ENCODE data around the gene DOK6. TPM values are rescaled to one million over a fixed set of nuclear protein-coding genes. Genes with fewer than 3 reads are reported as not detected.
"Not testable (repeated sequence)": the region's sequence is repeated elsewhere in the genome, so short reads cannot be mapped to it uniquely, and the experiment has no call there.

The DOK6 gene
- total and polyA plus RNA-seq, 12 donors = 0.37 to 12.5 (median 4.6) TPM

DNA sequence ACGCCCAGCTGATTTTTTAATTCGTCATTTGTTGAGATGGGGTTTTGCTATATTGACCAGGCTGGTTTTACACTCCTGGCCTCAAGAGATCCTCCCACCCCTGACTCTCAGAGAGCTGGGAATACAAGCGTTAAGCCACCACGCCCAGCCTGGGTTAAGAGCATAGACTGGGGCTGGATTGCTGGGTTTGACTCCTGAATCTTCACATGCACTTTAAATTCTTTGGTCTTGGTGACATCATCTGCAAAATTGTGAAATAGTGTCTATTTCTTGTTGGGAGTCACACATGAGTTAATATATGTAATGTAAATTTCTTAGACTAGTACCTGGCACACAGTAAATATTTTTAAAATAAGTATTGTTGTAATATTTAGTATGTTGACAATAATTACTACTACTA is 257.4 kb downstream of the DOK6 start:
- WGBS, 2 donors = 97 to 98% methylated on average over 4 of the region's 4 CpGs
- Histone ChIP-seq H3K4me1 (peaks cover 0 to 13% (median 7%) of the 10 kb centered on the region in 9 donors), H3K27ac (no peak overlapping the region), H3K27me3 (no peaks in the 10 kb centered on the region), H3K9me3 (no peaks in the 10 kb centered on the region), H3K36me3 (no peaks in the 10 kb centered on the region), H3K4me3 (no peak overlapping the region)
- no peak for ATAC-seq
- intact Hi-C loops (cut with DNase I) = no loop called here
- no peak for TF ChIP-seq CTCF (IDR thresholded peaks at IDR 0.05)
- no peak for DNase-seq

GRCh38 chr18:69658685-69659084 is 258.0 kb downstream of the DOK6 start:
- DNase-seq (no peak), ATAC-seq (no peak)
- Histone ChIP-seq H3K27ac (no peak overlapping the region), H3K9me3 (no peaks in the 10 kb centered on the region), H3K27me3 (no peaks in the 10 kb centered on the region), H3K36me3 (no peaks in the 10 kb centered on the region), H3K4me3 (no peak overlapping the region), H3K4me1 (peaks cover 0 to 18% (median 7%) of the 10 kb centered on the region in 9 donors)
- TF ChIP-seq CTCF (IDR thresholded peaks at IDR 0.05) = no peak
- WGBS, 2 donors = 62 to 91% methylated on average over 2 of the region's 2 CpGs
- intact Hi-C loops (cut with DNase I) = no loop called here

GRCh38 chr18:69659142-69659651 is 258.5 kb downstream of the DOK6 start:
- no peak for DNase-seq
- Histone ChIP-seq H3K27me3 (no peaks in the 10 kb centered on the region), H3K9me3 (no peaks in the 10 kb centered on the region), H3K4me3 (no peak overlapping the region), H3K27ac (no peak overlapping the region), H3K4me1 (peaks cover 0 to 18% (median 7%) of the 10 kb centered on the region in 9 donors), H3K36me3 (no peaks in the 10 kb centered on the region)
- WGBS, 2 donors = 10 to 21% methylated on average over 6 of the region's 6 CpGs
- ATAC-seq = peak in 1 of 8 donors; percentile 48
- intact Hi-C loops (cut with DNase I) = no loop called here
- no peak for TF ChIP-seq CTCF (IDR thresholded peaks at IDR 0.05)

- not testable (repeated sequence) for H3K9me3 ChIP-seq, H3K4me3 ChIP-seq, DNase-seq, H3K27ac ChIP-seq, ATAC-seq, H3K36me3 ChIP-seq, H3K27me3 ChIP-seq
- 87 to 88% methylated on average over 5 of the region's 5 CpGs for WGBS, 2 donors
- intact Hi-C loops (cut with DNase I) = loop anchor here in 1 of 10 donors (10.0 kb wide), 1 partner anchor 63 kb away; no protein-coding TSS in a partner anchor
- peaks cover 0 to 18% (median 7%) of the 10 kb centered on the region in 9 donors for H3K4me1 ChIP-seq
These were observed 261.4 kb downstream of the DOK6 start for GRCh38 chr18:69662090-69662489.

DNA sequence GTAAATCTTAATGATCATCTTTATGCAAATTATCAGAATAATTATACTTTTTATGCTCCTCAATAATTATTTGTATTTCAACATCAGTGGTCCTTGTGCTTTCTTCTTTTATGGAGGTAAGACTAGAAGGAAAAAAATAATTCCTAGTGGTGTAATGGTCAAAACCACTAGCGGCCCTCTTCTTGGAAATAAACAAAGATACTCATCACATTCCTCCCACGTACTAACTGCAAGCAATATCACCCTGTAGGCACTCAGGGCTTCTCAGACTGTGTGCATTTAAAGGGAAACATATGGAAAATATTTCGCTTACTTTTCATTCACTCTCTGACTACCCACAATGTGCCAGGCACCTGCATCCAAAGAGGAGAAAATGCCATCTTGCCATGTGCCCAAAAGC is 263.7 kb downstream of the DOK6 start:
- Histone ChIP-seq H3K4me1 (peaks cover 0 to 18% (median 1%) of the 10 kb centered on the region in 9 donors), H3K36me3 (no peaks in the 10 kb centered on the region), H3K27ac (no peak overlapping the region), H3K27me3 (no peaks in the 10 kb centered on the region), H3K9me3 (no peaks in the 10 kb centered on the region), H3K4me3 (no peak overlapping the region)
- no peak for ATAC-seq
- intact Hi-C loops (cut with DNase I) = loop anchor here in 1 of 10 donors (10.0 kb wide), 1 partner anchor 60 kb away; no protein-coding TSS in a partner anchor
- no peak for TF ChIP-seq CTCF (IDR thresholded peaks at IDR 0.05)
- DNase-seq = no peak
- WGBS, 2 donors = 58 to 64% methylated on average over 3 of the region's 3 CpGs
